HCT116 (cell line): Measurements from ENCODE around the gene BAIAP2. TPM values are rescaled to one million over a fixed set of nuclear protein-coding genes. Genes with fewer than 3 reads are reported as not detected.

Source experiments
- ATAC-seq: fragments of 200-7000 bp; cut with Tn5 transposase; 2 replicates; pipeline ENCODE4 v1.9.1; 2020; ENCODE audit warnings: mild to moderate bottlenecking, moderate library complexity
- BruUV-seq: library from RNA; stranded (reverse); fragments of 400-500 nt; replicated peaks from 2 replicates; lab custom pipeline; 2021; lab: Mats Ljungman, UMichigan
- CTCF ChIA-PET: fragments of 300-600 bp; sonication (Branson Sonifier 250); formaldehyde crosslinking; loops from one replicate; lab custom pipeline; 2021; ENCODE audit warnings: antibody characterized with exemption; lab: Charles Lee
- POLR2A ChIA-PET: fragments of 300-600, 350-600 bp; sonication (Branson Sonifier 250); formaldehyde crosslinking; loops from one replicate; lab custom pipeline; 2021; ENCODE audit warnings: antibody characterized with exemption; lab: Charles Lee
- RAD21 ChIA-PET, 2 experiments: fragments of 300-600 bp; sonication (Branson Sonifier 250); formaldehyde crosslinking; loops; one replicate each; lab custom pipeline; 2023; ENCODE audit warnings: low total read pairs in 2 of 2; ENCODE audit not compliant: uncharacterized antibody in 2 of 2, unreplicated experiment in 2 of 2, low non-redundant PET in 1 of 2; lab: Charles Lee
- DNase-seq: peaks from one replicate; pipeline ENCODE4 v3.0.0-alpha.2; 2010; ENCODE audit warnings: low read depth, low spot score
- H2AFZ ChIP-seq: fragments of 200-600 bp; shearing (Covaris generic), sonication (generic); 2 replicates; pipeline ENCODE4 v1.6.1; 2017; ENCODE audit warnings: low read depth, mixed run types, mixed read lengths, antibody characterized with exemption, low read length; ENCODE audit not compliant: poor library complexity, severe bottlenecking
- H3K27ac ChIP-seq: 2 replicates; pipeline ENCODE4 v1.5.1; 2012; ENCODE audit warnings: low read depth, low read length
- H3K27me3 ChIP-seq: fragments of 200-600 bp; sonication (generic); 2 replicates; pipeline ENCODE4 v1.6.1; 2016; ENCODE audit warnings: mixed run types, low read length, mixed read lengths; ENCODE audit not compliant: insufficient read depth
- H3K36me3 ChIP-seq, 2 experiments: fragments of 200-500 bp in 1 of 2; fragments of 200-600 bp in 1 of 2; sonication (Bioruptor generic) in 1 of 2; sonication (generic) in 1 of 2; 2 replicates each; pipeline versions ENCODE4 v1.5.1 to v1.6.1; 2014 to 2016; ENCODE audit warnings: low read length in 2 of 2, inconsistent platforms in 1 of 2, mixed read lengths in 1 of 2, mixed run types in 1 of 2; ENCODE audit not compliant: insufficient read depth in 2 of 2, control insufficient read depth in 1 of 2
- H3K4me1 ChIP-seq, 2 experiments: fragments of 200-600 bp in 1 of 2; sonication (generic) in 1 of 2; 2 replicates each; pipeline versions ENCODE4 v1.5.1 to v1.6.1; 2012 to 2017; ENCODE audit warnings: low read length in 2 of 2, inconsistent platforms in 1 of 2, mild to moderate bottlenecking in 1 of 2, mixed read lengths in 1 of 2, mixed run types in 1 of 2, moderate library complexity in 1 of 2; ENCODE audit not compliant: insufficient read depth in 2 of 2, control insufficient read depth in 1 of 2
- H3K4me2 ChIP-seq: fragments of 200-600 bp; sonication (generic); 2 replicates; pipeline ENCODE4 v1.6.1; 2017; ENCODE audit warnings: mixed run types, low read length, mixed read lengths
- H3K4me3 ChIP-seq, 2 experiments: fragments of 200-600 bp in 1 of 2; sonication (generic) in 1 of 2; replicated peaks in 1 of 2; 2 replicates each; pipeline ENCODE4 v1.5.1; 2011 to 2016; ENCODE audit warnings: low read length in 2 of 2, control low read depth in 1 of 2, low read depth in 1 of 2, mild to moderate bottlenecking in 1 of 2, mixed read lengths in 1 of 2, mixed run types in 1 of 2
- H3K79me2 ChIP-seq: fragments of 200-600 bp; sonication (generic); 2 replicates; pipeline ENCODE4 v1.6.1; 2017; ENCODE audit warnings: mild to moderate bottlenecking, mixed run types, low read length, moderate library complexity, mixed read lengths; ENCODE audit not compliant: insufficient read depth
- H3K9ac ChIP-seq: fragments of 200-600 bp; sonication (generic); 2 replicates; pipeline ENCODE4 v1.6.1; 2016; ENCODE audit warnings: low read length, mixed read lengths
- H3K9me2 ChIP-seq: fragments of 200-600 bp; sonication (generic), shearing (Covaris generic); 2 replicates; pipeline ENCODE4 v1.6.1; 2017; ENCODE audit warnings: mixed run types, mild to moderate bottlenecking, moderate library complexity; ENCODE audit not compliant: insufficient read depth
- H3K9me3 ChIP-seq, 2 experiments: fragments of 200-500 bp in 1 of 2; fragments of 200-600 bp in 1 of 2; sonication (Bioruptor generic) in 1 of 2; sonication (generic) in 1 of 2; 2 replicates each; pipeline ENCODE4 v1.6.1; 2014 to 2017; ENCODE audit warnings: low read length in 2 of 2, mixed read lengths in 2 of 2, inconsistent platforms in 1 of 2, low read depth in 1 of 2, mild to moderate bottlenecking in 1 of 2, mixed run types in 1 of 2, moderate library complexity in 1 of 2; ENCODE audit not compliant: control insufficient read depth in 1 of 2, insufficient read depth in 1 of 2
- H4K20me1 ChIP-seq: fragments of 200-600 bp; sonication (generic), shearing (Covaris generic); 2 replicates; pipeline ENCODE4 v1.6.1; 2017; ENCODE audit warnings: mixed run types, mild to moderate bottlenecking, moderate library complexity; ENCODE audit not compliant: insufficient read depth
- CTCF ChIP-seq, 3 experiments: fragments of 200-600 bp in 1 of 3; sonication (generic) in 1 of 3; IDR thresholded peaks in 2 of 3; conservative IDR thresholded peaks in 1 of 3; 2 replicates each; pipeline ENCODE4 v1.5.1; 2012 to 2017; ENCODE audit warnings: low read depth in 2 of 3, low read length in 2 of 3, antibody characterized with exemption in 1 of 3, borderline replicate concordance in 1 of 3, control low read depth in 1 of 3, mild to moderate bottlenecking in 1 of 3, mixed read lengths in 1 of 3, mixed run types in 1 of 3, moderate library complexity in 1 of 3; ENCODE audit not compliant: insufficient read depth in 1 of 3
- ZBTB33 ChIP-seq: IDR thresholded peaks from 2 replicates; pipeline ENCODE4 v1.6.1; 2011; ENCODE audit warnings: mild to moderate bottlenecking, low read length, moderate library complexity; ENCODE audit not compliant: insufficient replicate concordance; ENCODE audit errors: extremely low read depth
- intact Hi-C: fragments of 100-400 bp; cut with micrococcal nuclease; formaldehyde crosslinking; loops from 2 replicates; pipeline ENCODE4 v1.10.0; 2022
- total RNA-seq: library from RNA; stranded (reverse); gene quantifications from one replicate; pipeline ENCODE4 v1.2.1, GENCODE V29; 2021; ENCODE audit not compliant: unreplicated experiment

BAIAP2 gene
- total RNA-seq, 1 experiment from 2014 or later = 105 TPM

- Histone ChIP-seq H3K79me2 (peaks cover 100% of the 10 kb centered on the region), H3K9ac (peak overlapping the region; percentile 64), H3K4me1 (peaks cover 100% of the 10 kb centered on the region in 2 experiments), H3K27ac (peak overlapping the region; percentile 94), H3K27me3 (no peaks in the 10 kb centered on the region), H3K9me3 (no peaks in the 10 kb centered on the region), H2AFZ (no peak overlapping the region), H3K9me2 (no peaks in the 10 kb centered on the region), H4K20me1 (peaks cover 15% of the 10 kb centered on the region; the same call in 1 of the 2 replicates), H3K36me3 (peaks cover 3 to 38% of the 10 kb centered on the region in 2 experiments; a peak in 1 of 4 replicates), H3K4me3 (peak overlapping the region; percentile 23 to 50), H3K4me2 (peak overlapping the region; percentile 72)
- peak; percentile 57 for ATAC-seq
- intact Hi-C loops = no loop called here
- POLR2A ChIA-PET = interaction anchor here (2.0 kb wide), 1 partner anchor 9 kb away, joined by 6 read pairs; no protein-coding TSS in a partner anchor
- CTCF ChIA-PET = interaction anchor here (0.5 to 1.7 kb wide), 5 partner anchors 8 to 58 kb away, joined by 3 to 6 read pairs (median 4); no protein-coding TSS in a partner anchor
- DNase-seq = no peak
- TF ChIP-seq ZBTB33 = no peak
- TF ChIP-seq CTCF (IDR thresholded peaks at IDR 0.05 in 2 of 3, conservative IDR thresholded peaks at IDR 0.05 in 1 of 3; ENCODE audit: borderline replicate concordance in 1 of 3, insufficient read depth in 1 of 3, low read depth in 2 of 3, low read length in 2 of 3) = peak in 2 of 3 experiments; percentile 93 to 96; a peak in 4 of 6 replicates
- RAD21 ChIA-PET = no interaction called here
- BruUV-seq = no TSS peak
Measured at GRCh38 chr17:81040791-81041337, 5.9 kb downstream of the BAIAP2 start.
